A172 (cell line): ENCODE measurements around the gene KCNG1. TPM values are rescaled to one million over a fixed set of nuclear protein-coding genes. Genes with fewer than 3 reads are reported as not detected.
"Not testable (repeated sequence)": the region's sequence is repeated elsewhere in the genome, so short reads cannot be mapped to it uniquely, and the experiment has no call there.

Experiments
- DNase-seq: peaks from one replicate; pipeline ENCODE4 v3.0.0-alpha.2; 2015; ENCODE audit warnings: low spot score
- total RNA-seq: library from RNA; depleted of rRNA; stranded (reverse); fragments of >200 nt; shearing (Covaris generic); gene quantifications from 2 replicates; pipeline ENCODE4 v1.2.3, GENCODE V29; 2014; rRNA removed

Gene KCNG1
- total RNA-seq: 6.2 and 12.4 TPM in 2 replicates

- DNase-seq: peak; percentile 46
Measured at GRCh38 chr20:51022803-51023616, at the start of gene KCNG1. KCNG1 (minus strand) TSS chr20:51023107; CDS start chr20:51010338, 12,769 bp downstream.

GRCh38 chr20:51070621-51071020, 47.7 kb upstream of the KCNG1 start:
- no peak for DNase-seq

- DNase-seq: no peak
Measured at GRCh38 chr20:51067792-51068191, 44.9 kb upstream of the KCNG1 start.

- DNase-seq: no peak
Measured at GRCh38 chr20:51065615-51066014, 42.7 kb upstream of the KCNG1 start.

- DNase-seq: no peak
Measured at GRCh38 chr20:51064137-51064536, 41.2 kb upstream of the KCNG1 start.

- DNase-seq: no peak
Measured at GRCh38 chr20:51062065-51062464, 39.2 kb upstream of the KCNG1 start.

- DNase-seq: no peak
Measured at GRCh38 chr20:51061418-51062045, 38.6 kb upstream of the KCNG1 start.

- no peak for DNase-seq
Measured at GRCh38 chr20:51060301-51060700, 37.4 kb upstream of the KCNG1 start.

- DNase-seq: no peak
Measured at GRCh38 chr20:51059862-51060261, 37.0 kb upstream of the KCNG1 start.

- no peak for DNase-seq
Measured at GRCh38 chr20:51058017-51058416, 35.1 kb upstream of the KCNG1 start.

- DNase-seq: no peak
Measured at GRCh38 chr20:51054233-51054632, 31.3 kb upstream of the KCNG1 start.

GRCh38 chr20:51050531-51051075, 27.7 kb upstream of the KCNG1 start:
- no peak for DNase-seq

- DNase-seq: no peak
Measured at GRCh38 chr20:51046021-51046985, 23.4 kb upstream of the KCNG1 start.

- not testable (repeated sequence) for DNase-seq
Measured at GRCh38 chr20:51045492-51045891, 22.6 kb upstream of the KCNG1 start.

GRCh38 chr20:51044796-51045195, 21.9 kb upstream of the KCNG1 start:
- DNase-seq: no peak

- no peak for DNase-seq
Measured at GRCh38 chr20:51043811-51044210, 20.9 kb upstream of the KCNG1 start.

- no peak for DNase-seq
Measured at GRCh38 chr20:51042657-51043247, 19.8 kb upstream of the KCNG1 start.

GRCh38 chr20:51042064-51042463, 19.2 kb upstream of the KCNG1 start:
- DNase-seq: no peak

- no peak for DNase-seq
Measured at GRCh38 chr20:51037532-51038115, 14.7 kb upstream of the KCNG1 start.

GRCh38 chr20:51036827-51037531, 14.1 kb upstream of the KCNG1 start:
- DNase-seq: no peak
